ENCODE measurements around the gene BORCS6.

DNA sequence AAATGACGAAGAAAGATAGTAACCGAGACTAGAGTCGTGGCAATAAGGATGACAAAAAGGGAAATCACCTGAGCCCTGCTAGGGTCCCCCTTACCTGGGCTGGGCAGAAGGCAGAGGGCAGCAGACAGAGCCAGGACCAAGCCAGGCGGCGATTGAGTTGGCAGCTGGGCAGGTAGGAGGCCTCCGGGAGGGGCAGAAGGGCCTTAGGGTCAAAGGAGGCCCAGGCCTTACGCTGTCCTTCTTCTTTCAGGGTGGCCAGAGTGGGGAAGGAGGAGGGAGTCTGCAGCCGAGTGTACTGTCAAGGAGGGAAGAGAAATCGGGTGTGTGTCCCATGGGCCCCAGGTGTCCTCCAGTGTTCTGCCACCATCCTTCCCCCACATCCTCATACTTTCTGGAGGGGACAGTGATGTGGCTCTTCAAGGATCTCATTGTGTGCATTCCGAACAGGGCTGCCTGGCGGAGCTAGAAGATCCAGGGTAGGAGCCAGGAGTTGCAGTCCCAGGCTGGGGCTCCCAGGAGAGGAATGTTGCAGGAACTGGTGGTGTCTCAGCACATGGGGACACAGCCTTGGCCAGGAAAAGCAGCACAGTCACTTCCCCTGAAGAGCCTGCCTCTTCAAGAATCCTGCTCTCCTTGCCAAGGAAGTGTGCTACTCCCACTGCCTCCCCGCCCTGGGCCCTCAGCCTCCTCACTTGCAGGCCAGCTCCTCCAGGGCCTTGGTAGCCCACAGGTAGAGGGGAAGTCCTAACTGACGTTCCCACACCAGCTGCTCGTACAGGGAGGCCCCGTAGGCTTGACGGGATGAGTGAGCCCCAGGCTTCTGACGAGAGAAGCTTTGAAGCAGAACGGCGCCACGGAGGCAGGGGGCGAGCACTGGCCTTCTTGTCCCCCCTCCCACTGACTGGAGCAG is 44.6 kb upstream of the BORCS6 start:
- TF ChIP-seq POLR2A (IDR thresholded peaks at IDR 0.05) (no peak), CTCF (IDR thresholded peaks at IDR 0.05) (no peak)

Data from esophagus squamous epithelium (tissue), 4 donors.